OCI-LY1 (cell line): Measurements from ENCODE around the gene SGPL1.

ENCODE experiments used
- CTCF ChIP-seq: fragments of 200-600 bp; sonication (generic), shearing (Covaris generic); IDR thresholded peaks from 2 replicates; pipeline ENCODE4 v1.5.1; 2017; ENCODE audit warnings: mild to moderate bottlenecking, antibody characterized with exemption, low read length, moderate library complexity, mixed read lengths
- EZH2 ChIP-seq: fragments of 200-600 bp; sonication (generic), shearing (Covaris generic); IDR thresholded peaks from 2 replicates; pipeline ENCODE4 v1.8.0; 2017; ENCODE audit warnings: borderline replicate concordance, mixed run types, mild to moderate bottlenecking, antibody characterized with exemption, low read length, moderate library complexity, mixed read lengths

GRCh38 chr10:70910486-70911341 lies 95.0 kb downstream of the SGPL1 start:
- TF ChIP-seq EZH2 (no peak), CTCF (no peak)
